HL-60 (cell line): ENCODE measurements around the gene DNAH10.

Source experiments
- GABPA ChIP-seq: IDR thresholded peaks from 2 replicates; pipeline ENCODE4 v1.6.1; 2012; ENCODE audit warnings: low read depth
- POLR2AphosphoS5 ChIP-seq: IDR thresholded peaks from 2 replicates; pipeline ENCODE4 v1.6.1; 2012; ENCODE audit warnings: low read depth
- SPI1 ChIP-seq: IDR thresholded peaks from 2 replicates; pipeline ENCODE4 v1.6.1; 2012; ENCODE audit warnings: low read depth, mild to moderate bottlenecking, borderline replicate concordance
- TF ChIP-seq, protein P1 (sequence below): IDR thresholded peaks from one replicate; pipeline ENCODE4 v1.5.1; 2011; ENCODE audit warnings: low read length, control low read depth, inconsistent platforms; ENCODE audit not compliant: insufficient read depth
- TF ChIP-seq, protein P2 (sequence below): IDR thresholded peaks from 2 replicates; pipeline ENCODE4 v1.6.1; 2012; ENCODE audit warnings: low read depth; ENCODE audit not compliant: insufficient replicate concordance

DNA sequence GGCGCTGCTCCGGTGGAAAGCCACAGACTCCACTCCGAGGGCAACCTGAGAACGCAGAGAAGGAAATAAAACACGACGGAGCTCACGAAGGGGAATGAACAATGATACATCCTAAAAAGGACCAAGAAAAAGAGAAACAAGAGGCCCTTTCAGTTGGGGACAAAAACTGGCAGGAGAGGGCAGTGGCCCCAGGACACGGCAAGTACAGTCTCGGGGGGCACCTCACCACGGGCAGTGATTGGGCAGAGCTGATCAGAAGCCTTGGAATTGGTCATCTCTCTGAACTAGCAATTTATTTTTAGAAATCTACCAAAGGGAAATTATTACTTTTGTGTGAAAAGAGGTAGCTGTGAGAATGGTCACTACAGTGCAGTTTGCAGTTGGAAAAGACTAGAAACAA is 182.6 kb downstream of the DNAH10 start:
- no peak for TF ChIP-seq POLR2AphosphoS5
- TF ChIP-seq, protein P1, sequence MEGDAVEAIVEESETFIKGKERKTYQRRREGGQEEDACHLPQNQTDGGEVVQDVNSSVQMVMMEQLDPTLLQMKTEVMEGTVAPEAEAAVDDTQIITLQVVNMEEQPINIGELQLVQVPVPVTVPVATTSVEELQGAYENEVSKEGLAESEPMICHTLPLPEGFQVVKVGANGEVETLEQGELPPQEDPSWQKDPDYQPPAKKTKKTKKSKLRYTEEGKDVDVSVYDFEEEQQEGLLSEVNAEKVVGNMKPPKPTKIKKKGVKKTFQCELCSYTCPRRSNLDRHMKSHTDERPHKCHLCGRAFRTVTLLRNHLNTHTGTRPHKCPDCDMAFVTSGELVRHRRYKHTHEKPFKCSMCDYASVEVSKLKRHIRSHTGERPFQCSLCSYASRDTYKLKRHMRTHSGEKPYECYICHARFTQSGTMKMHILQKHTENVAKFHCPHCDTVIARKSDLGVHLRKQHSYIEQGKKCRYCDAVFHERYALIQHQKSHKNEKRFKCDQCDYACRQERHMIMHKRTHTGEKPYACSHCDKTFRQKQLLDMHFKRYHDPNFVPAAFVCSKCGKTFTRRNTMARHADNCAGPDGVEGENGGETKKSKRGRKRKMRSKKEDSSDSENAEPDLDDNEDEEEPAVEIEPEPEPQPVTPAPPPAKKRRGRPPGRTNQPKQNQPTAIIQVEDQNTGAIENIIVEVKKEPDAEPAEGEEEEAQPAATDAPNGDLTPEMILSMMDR = no peak
- TF ChIP-seq GABPA = no peak
- TF ChIP-seq, protein P2, sequence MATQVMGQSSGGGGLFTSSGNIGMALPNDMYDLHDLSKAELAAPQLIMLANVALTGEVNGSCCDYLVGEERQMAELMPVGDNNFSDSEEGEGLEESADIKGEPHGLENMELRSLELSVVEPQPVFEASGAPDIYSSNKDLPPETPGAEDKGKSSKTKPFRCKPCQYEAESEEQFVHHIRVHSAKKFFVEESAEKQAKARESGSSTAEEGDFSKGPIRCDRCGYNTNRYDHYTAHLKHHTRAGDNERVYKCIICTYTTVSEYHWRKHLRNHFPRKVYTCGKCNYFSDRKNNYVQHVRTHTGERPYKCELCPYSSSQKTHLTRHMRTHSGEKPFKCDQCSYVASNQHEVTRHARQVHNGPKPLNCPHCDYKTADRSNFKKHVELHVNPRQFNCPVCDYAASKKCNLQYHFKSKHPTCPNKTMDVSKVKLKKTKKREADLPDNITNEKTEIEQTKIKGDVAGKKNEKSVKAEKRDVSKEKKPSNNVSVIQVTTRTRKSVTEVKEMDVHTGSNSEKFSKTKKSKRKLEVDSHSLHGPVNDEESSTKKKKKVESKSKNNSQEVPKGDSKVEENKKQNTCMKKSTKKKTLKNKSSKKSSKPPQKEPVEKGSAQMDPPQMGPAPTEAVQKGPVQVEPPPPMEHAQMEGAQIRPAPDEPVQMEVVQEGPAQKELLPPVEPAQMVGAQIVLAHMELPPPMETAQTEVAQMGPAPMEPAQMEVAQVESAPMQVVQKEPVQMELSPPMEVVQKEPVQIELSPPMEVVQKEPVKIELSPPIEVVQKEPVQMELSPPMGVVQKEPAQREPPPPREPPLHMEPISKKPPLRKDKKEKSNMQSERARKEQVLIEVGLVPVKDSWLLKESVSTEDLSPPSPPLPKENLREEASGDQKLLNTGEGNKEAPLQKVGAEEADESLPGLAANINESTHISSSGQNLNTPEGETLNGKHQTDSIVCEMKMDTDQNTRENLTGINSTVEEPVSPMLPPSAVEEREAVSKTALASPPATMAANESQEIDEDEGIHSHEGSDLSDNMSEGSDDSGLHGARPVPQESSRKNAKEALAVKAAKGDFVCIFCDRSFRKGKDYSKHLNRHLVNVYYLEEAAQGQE = no peak
- no peak for TF ChIP-seq SPI1
